AG04449 (cell line): ENCODE data around the gene MAGI1.

Source experiments
- CTCF ChIA-PET: fragments of 350-600 bp; formaldehyde crosslinking; extraction: SDS; loops from one replicate; lab custom pipeline; 2021; ENCODE audit warnings: antibody characterized with exemption; lab: Yijun Ruan, JAX
- POLR2A ChIA-PET: fragments of 400-600, 350-600 bp; formaldehyde crosslinking; extraction: SDS; loops from one replicate; lab custom pipeline; 2020; ENCODE audit warnings: antibody characterized with exemption, inconsistent platforms; lab: Yijun Ruan, JAX
- DNase-seq: peaks from one replicate; pipeline ENCODE4 v3.0.0-alpha.2; 2010; ENCODE audit warnings: low read depth, low spot score
- H3K4me3 ChIP-seq: 2 replicates; pipeline ENCODE4 v1.5.1; 2011; ENCODE audit warnings: low read depth, mild to moderate bottlenecking, control low read depth, low read length
- CTCF ChIP-seq: IDR thresholded peaks from one replicate; pipeline ENCODE4 v1.5.1; 2011; ENCODE audit warnings: mild to moderate bottlenecking, moderate library complexity, low read length, control low read depth, inconsistent platforms; ENCODE audit not compliant: insufficient read depth; ENCODE audit errors: missing control alignments

The MAGI1 gene

GRCh38 chr3:65605876-65606432, 432.8 kb downstream of the MAGI1 start:
- DNase-seq, result no peak
- POLR2A ChIA-PET, result no interaction called here
- CTCF ChIA-PET, result no interaction called here
- TF ChIP-seq CTCF, result no peak
- no peak overlapping the region for H3K4me3 ChIP-seq

GRCh38 chr3:65604863-65605526, 433.7 kb downstream of the MAGI1 start:
- ChIA-PET POLR2A (no interaction called here), CTCF (interaction anchor here (0.7 kb wide), 1 partner anchor 9 kb away, joined by 3 read pairs; no protein-coding TSS in a partner anchor)
- TF ChIP-seq CTCF, result no peak
- no peak overlapping the region for H3K4me3 ChIP-seq
- no peak for DNase-seq

- POLR2A ChIA-PET, result no interaction called here
- H3K4me3 ChIP-seq, result no peak overlapping the region
- TF ChIP-seq CTCF, result no peak
- CTCF ChIA-PET, result no interaction called here
- DNase-seq, result no peak
These were observed 435.1 kb downstream of the MAGI1 start for GRCh38 chr3:65603631-65604030.

- POLR2A ChIA-PET, result no interaction called here
- CTCF ChIA-PET, result no interaction called here
- DNase-seq, result no peak
These were observed 437.8 kb downstream of the MAGI1 start for GRCh38 chr3:65600888-65601287.

GRCh38 chr3:65597952-65598413, 440.7 kb downstream of the MAGI1 start:
- no peak for DNase-seq
- ChIA-PET POLR2A (no interaction called here), CTCF (interaction anchor here (0.6 kb wide), 1 partner anchor 633 kb away, joined by 4 read pairs; no protein-coding TSS in a partner anchor)

More at GRCh38 chr3:65600888-65601287, 437.8 kb downstream of the MAGI1 start:
- no peak overlapping the region for H3K4me3 ChIP-seq
- no peak for TF ChIP-seq CTCF

More at GRCh38 chr3:65597952-65598413, 440.7 kb downstream of the MAGI1 start:
- peak overlapping the region; percentile 52 for H3K4me3 ChIP-seq
- no peak for TF ChIP-seq CTCF
